ENCODE measurements around the gene LAS1L. TPM values are rescaled to one million over a fixed set of nuclear protein-coding genes. Genes with fewer than 3 reads are reported as not detected.

The LAS1L gene
- 14.9 and 24.9 TPM in 2 replicates for total RNA-seq

DNA sequence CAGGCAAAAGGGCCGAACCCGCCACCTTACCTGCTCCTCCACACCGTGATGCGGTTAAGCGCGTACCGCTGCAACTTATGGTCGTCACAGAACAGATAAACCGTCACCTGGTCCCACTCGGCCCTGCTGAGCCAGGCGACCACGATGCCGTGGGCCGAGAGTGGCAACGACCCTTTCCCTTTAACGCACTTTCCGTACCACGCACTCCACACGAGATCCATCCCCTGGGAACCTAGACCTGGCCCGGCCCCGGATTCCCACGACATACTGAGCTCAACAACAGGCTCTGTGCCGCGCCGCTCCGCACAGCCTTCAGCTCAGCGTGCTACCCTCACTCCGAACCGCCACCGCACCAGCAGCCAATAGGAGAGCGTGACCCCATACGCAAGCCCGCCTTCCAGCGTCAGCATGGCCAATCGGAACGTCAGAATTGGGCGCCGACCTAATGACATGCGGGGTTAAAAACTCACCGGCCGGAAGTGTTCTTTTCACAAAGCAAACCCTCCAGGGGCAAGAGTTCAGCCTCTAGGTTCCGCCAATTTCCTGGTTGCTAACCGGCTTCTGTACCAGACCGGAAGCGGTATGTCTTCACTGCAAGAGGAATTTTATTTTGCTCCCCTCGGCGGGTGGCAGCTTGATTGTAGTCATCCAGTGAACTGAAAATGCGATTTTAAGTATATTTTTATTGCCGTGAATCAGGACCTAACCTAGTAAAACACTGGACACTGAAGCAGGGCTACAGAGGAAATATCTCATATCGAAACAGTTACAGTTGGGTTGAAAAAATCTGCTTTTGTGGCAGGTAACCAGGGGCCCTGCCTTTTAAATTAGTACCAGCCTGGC, at the start of gene LAS1L:
Gene LAS1L (minus strand): TSS at position 338 of the 843 bp plus-strand sequence. CDS start 72 bp downstream, at position 266.

Other genes with a start within 250 kb of the LAS1L start
- gene MSN, start 132.9 kb upstream of the LAS1L start, total RNA-seq = 252 and 297 TPM in 2 replicates